ENCODE results near the gene CNTF.

Gene CNTF

DNA sequence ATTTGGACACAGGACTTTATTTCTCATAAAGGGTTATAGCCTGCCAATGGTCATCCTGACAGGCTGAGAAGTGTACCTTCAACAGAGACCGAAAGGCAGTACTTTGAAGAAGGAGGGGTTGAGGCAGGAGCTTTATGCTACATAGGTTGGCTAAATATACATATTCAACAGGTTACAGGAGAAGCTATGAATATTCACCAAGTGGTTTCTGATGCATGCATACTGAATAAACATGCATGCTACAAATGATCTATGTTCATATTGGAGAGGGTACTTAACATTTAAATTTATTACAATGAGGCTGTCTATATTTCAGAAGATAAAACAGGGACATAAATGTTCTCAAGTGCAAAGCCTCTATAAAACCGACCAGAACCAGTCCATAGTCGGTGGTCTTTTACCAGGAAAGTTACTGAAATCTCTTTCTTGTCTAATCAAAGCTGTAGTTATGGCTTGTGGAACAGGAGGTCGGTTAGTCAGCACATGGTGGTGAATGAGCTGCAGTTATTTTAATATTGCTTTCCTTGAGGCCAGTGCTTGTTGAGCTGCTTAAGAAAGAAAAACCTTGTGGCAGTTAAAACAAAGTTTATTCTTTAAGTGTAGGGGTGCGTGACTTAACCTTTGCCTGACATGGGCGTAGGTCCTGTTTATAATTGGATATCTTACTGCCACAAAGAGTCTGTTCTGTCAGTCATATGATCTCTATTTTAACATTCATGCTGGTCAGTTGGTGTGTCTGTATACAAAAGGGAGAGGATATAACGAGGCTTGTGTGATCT lies 19.5 kb downstream of the CNTF start:
- no peak for DNase-seq (ENCODE audit: low read depth)

DNA sequence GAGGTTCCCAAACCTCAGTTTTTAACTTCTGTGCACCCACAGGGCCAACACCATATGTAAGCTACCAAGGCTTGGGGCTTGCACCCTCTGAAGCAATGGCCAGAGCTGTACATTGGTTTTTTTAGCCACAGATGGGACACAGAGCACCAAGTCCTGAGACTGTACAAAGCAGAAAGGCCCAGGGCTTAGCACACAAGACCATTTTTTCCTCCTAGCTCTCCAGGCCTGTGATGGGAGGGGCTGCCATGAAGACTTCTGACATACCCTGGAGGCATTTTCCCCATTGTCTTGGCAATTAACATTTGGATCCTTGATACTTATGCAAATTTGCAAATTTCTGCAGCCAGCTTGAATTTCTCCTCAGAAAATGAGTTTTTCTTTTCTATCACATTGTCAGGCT lies 23.4 kb downstream of the CNTF start:
- DNase-seq (ENCODE audit: low read depth): no peak

DNA sequence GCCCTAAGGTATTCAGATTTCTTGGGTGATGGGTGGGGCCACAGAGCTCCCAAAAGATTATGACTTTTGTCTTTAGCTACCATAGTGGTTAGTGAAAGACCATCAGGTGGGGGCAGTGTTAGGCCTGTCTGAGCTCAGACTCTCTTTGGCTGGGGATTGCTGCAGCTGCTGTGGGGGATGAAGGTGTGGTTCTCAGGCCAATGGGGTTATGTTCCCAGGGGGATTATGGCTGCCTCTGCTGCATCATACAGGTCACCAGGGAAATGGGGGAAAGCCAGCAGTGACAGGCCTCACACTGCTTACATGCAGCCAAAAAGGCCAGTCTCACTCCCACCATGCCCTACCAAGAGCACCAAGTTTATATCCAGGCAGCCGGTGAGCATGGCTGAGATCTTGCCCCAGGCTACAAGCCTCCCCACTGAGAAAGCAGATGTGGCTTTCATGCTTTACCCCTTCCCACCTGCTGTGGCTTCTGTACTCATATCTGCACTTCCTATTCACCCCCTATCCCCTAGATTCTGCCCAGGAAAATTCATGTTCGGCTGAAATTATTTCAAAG lies 24.8 kb downstream of the CNTF start:
- DNase-seq (ENCODE audit: low read depth): no peak

DNA sequence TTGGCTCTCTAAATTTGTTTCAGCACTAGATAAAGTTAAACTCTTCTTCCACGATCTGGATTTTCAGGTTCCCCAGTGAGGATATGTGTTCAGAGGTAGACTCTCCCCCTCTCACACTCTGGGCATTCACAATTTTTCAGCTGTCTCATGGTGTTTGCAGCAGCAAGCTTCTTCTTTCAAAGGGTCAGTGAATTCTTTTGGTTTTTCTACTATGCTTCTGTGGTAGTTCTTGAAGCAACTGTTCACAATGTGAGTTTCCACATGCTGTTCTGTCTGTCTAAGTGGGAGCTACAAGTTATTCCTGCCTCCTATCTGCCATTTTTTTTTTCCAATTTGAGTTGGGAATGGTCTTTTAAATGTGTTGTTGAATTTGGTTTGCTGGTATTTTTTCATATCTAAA lies 25.4 kb downstream of the CNTF start:
- DNase-seq (ENCODE audit: low read depth): no peak

DNA sequence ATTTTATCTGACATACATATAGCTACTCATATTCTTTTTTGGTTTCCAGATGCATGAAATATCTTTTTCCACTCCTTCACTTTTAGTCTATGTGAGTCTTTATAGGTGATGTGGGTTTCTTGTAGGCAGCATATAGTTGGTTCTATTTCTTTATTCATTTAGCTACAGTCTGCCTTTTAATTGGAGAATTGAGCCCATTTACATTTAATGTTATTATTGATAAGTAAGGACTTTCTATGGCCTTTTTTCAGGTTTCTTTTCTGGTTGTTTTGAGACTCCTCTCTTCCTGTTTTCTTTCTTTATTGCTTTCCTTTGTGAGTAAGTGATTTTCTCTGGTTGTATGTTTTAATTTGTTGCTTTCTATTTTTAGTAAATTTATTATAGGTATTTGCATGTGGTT lies 27.2 kb downstream of the CNTF start:
- DNase-seq (ENCODE audit: low read depth): no peak

DNA sequence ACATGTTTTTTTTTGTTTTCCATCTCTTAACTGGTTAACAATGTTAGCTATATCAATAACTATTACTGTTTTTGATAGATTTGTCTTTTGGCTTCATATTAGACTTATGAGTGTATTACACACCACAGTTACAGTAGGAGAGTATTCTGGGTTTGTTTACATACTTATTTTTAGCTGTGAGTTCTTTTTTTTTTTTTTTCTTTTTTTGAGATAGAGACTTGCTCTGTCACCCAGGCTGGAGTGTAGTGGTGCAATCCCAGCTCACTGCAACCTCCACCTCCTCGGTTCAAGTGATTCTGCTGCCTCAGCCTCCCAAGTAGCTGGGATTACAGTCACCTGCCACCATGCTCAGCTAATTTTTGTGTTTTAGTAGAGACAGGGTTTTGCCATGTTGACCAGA lies 28.0 kb downstream of the CNTF start:
- no peak for DNase-seq (ENCODE audit: low read depth)

DNA sequence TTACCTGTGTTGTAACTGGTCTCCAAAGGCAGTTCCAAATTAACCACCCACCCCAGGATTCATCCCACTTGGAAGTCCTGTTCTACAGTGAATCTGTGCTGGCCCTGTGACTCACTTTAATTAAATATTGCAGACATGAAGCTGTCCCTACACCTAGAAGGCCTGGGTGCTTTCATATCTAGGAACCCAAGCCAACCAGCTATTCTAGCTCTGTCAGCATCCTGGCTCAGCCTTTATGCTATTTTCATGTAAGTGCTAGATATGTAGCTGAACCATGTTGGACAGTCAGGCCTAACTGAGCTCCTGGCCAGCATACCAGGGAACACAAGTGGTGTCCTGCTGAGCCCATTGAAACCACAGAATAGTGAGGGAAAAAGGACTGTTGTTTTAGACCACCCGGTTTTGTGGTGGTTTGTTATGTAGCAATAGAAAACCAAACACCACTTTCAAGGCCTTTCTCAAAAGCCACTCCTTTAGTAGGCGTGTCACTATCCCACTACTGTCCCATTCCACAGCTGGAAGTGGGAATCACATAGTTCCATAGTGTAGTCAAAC lies 30.3 kb downstream of the CNTF start:
- DNase-seq (ENCODE audit: low read depth): no peak

DNA sequence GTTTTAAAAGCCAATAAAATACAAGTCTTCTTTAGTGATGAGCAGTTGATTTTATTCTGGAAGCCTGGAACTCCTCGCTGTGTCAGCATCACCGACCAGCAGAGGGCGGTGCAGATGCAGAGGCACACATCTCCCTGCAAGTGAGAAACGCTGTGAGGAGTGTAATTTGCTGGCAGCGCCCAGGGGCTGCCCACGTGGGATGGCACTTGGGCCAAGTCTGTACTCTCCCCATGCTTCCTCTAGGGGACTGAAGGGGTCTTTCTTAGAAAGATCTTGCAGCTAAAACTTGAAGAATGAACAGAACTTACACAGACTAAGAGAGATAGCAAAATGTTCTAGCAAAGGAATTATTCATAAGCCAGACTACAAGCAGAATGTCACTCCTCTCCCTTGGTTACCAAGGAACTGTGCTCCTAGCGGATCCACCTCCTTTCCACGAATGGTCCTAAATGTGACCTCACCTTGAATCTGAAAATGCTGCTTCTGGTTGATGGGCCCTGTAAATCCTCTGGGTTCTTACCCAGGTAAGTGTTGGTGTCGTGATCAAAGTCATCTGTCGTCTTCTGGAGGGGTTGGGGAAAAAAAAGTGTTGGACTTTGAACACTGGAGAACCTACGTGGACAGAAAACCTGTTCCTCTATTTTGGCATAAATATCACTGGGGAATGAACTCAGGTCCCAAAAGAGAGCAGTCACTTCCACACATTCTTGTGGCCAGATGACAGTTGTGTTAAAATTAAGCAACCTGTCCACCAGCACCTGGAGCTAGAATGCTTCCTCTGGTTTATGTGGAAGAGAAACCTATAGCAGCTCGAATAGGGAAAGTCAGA lies 31.8 kb downstream of the CNTF start:
- DNase-seq (ENCODE audit: low read depth): peak; percentile 67

DNA sequence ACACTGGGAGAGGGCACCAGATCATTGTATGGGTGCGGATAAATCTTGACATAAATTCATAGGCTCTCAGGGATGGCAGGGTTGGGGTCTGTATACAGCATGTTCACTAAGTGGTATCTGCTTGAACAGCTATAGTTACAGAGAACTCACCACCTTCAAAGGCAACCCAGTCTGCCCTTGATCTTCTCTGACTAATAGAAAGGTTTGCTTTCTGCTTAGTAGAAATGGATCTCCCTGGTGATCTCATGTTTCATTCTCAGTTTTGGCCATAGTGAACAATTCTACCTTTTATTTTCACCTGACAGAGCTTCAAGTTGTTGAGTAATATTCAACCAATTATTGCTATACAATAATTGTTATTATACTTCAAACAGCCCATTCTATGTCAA lies 32.4 kb downstream of the CNTF start:
- DNase-seq (ENCODE audit: low read depth): no peak

DNA sequence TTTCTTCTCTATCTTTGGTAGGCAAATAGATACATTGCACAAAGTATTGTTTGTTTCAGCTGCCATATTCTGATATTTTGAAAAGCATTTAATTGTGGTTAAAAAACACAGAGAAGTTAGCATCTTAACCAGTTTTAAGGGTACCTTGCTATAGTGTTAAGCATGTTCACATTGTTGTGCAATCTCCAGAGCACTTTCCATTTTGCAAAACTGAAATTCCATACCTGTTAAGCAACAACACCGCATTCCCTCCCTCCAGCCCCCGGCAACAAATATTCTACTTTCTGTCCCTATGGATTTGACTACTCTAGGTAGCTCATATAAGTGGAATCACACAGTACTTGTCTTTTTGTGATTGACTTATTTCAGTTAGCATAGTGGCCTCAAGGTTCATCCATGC lies 33.9 kb downstream of the CNTF start:
- no peak for DNase-seq (ENCODE audit: low read depth)

DNA sequence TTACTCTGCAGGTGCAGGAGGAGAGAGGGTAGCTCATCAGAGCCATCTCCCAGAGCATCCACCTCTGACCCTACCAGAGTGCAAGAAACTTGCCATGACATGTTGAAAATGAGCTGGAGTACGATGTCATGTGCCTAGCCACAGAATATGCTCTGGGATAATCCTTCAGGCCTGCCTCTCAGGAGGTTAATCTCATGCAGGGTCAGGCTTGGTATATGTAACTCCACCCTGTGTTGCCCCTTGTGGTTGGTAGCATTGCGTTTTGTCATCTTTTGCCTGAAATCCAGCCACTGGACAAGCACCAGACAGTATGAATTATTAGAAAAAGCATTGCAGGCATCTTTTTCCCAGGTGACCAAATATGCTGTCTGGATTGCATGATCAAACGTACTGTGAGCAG lies 36.2 kb downstream of the CNTF start:
- DNase-seq (ENCODE audit: low read depth): peak; percentile 9

DNA sequence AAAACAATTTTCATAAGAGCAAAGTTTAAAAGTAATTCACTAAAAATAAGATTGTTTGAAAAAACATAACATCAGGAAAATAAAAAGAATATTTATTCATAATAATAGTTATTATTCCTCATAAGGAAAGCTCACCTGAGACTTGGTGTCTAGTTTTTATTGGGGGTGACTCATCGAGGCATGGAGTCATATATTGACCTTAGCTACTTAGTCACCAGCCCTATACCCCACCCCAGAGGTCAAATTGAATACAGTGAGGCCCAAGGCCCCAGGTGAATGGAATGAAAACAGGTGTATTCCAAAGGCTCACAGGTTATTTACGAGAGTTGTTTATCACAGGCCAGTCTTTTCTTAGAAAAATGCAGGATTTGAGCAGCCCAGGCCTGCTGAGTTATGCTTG lies 36.9 kb downstream of the CNTF start:
- DNase-seq (ENCODE audit: low read depth): no peak

DNA sequence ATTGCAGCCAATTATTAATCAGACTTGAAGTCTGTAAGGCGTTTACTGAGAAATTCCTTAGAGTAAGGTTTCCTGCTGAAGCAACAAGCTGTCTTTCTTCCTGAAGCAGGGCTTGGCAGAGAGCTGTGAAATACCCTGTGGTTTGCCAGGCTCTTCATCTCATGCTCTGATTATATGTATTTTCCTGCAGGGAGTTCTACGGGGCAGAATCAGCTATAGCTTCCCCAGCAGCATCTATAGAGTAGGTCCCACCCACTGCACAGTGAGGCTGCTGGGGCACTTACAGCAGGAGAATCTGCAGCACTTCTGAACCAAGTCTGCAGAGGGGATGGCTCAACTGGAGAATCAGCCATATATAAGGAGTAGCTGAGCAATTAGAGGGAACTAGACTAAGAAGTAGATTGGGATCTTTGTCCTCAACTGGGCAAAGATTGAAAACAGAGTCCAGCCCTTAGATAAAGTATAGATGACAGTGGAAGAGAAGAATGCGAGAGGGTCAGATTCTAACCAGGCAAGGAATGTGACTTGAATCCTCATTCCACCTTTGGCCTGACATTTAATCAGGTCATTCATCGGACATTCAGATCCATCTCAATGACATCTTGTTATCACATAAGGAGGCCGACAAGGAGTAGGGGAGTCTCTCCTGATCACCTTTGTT lies 37.6 kb downstream of the CNTF start:
- no peak for DNase-seq (ENCODE audit: low read depth)

DNA sequence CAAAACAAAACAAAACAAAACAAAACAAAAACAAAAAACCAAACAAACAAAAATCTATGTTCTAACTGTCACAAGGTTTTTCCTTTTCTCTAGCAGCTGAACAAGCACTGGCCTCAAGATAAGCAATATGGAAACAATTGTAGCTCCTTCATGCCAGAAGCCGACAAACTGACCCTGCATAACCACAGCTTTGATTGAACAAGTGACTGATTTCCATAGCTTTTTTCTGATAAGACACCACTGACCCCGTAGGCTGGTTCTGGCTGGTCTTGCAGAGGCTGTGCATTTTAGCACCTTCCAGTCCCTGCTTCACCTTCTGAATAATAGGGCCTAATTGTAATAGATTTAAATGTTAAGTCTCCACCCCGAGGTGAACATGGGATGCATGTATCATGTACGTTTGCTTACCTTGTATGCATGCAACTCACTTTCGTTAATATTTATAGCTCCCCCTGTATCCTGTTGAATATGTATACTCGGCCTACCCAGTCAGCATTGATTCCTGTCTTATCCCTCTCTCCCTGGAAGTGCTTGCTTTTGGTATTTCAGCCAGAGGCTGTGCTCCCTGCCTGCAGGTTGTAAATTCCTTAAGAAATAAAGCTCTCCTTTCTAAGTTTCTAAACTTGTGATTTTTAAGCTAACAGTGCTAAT lies 49.6 kb downstream of the CNTF start:
- DNase-seq (ENCODE audit: low read depth): no peak

DNA sequence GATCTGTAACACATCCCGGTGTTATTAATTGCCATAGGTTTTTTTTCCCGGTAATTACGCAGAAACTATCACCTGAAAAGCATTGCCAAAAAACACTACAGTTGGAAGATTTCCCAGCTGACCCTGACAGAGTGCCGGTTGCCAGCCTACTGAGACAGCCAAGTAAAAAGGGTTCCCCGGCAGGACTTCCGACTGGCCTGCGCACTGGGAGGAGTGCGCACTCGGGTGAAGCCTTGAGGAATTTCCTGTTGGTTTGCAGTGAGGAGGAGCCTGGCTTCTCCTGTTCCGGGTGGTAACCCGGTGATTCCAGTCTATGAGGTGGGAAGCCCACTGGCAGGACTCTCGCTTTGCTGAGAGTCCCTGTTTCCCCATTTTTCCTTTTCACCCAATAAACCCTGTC lies 52.1 kb downstream of the CNTF start:
- no peak for DNase-seq (ENCODE audit: low read depth)

Measured in amniotic epithelial cell (primary cell).